HepG2 (cell line): ENCODE data around the gene WDR45B. TPM values are rescaled to one million over a fixed set of nuclear protein-coding genes. Genes with fewer than 3 reads are reported as not detected.

ENCODE experiments used
- AGO2 ChIP-seq: fragments of 200-400 bp; formaldehyde crosslinking; optimal IDR thresholded peaks from 2 replicates; pipeline ENCODE3; 2017; ENCODE audit warnings: mild to moderate bottlenecking, low read depth, low read length, moderate library complexity
- FOXO4 ChIP-seq: sonication (generic); formaldehyde crosslinking; conservative IDR thresholded peaks from 2 replicates; pipeline ENCODE4 v1.8.1; 2023; ENCODE audit warnings: missing genetic modification reagents
- PCBP1 ChIP-seq: fragments of 200-400 bp; formaldehyde crosslinking; IDR thresholded peaks from 2 replicates; pipeline ENCODE4 v1.6.1; 2017; ENCODE audit warnings: mild to moderate bottlenecking, low read depth, low read length, borderline replicate concordance
- POLR2A ChIP-seq, 2 experiments: IDR thresholded peaks; 2 replicates each; pipeline ENCODE4 v1.6.1; 2011; ENCODE audit warnings: low read depth in 2 of 2, low read length in 2 of 2, mild to moderate bottlenecking in 1 of 2, moderate library complexity in 1 of 2; ENCODE audit not compliant: insufficient read depth in 1 of 2
- PRDM10 ChIP-seq: sonication (generic); formaldehyde crosslinking; IDR thresholded peaks from 2 replicates; pipeline ENCODE4 v1.4.0; 2020; ENCODE audit warnings: low read depth, missing genetic modification reagents
- REXO4 ChIP-seq: sonication (generic); formaldehyde crosslinking; IDR thresholded peaks from 2 replicates; pipeline ENCODE4 v1.8.0; 2022; ENCODE audit warnings: missing genetic modification reagents, mild to moderate bottlenecking, borderline replicate concordance
- SKIL ChIP-seq: sonication (generic); formaldehyde crosslinking; IDR thresholded peaks from 2 replicates; pipeline ENCODE4 v1.8.0; 2022; ENCODE audit warnings: missing genetic modification reagents, mild to moderate bottlenecking, moderate library complexity, borderline replicate concordance
- ZBTB38 ChIP-seq: sonication (generic); formaldehyde crosslinking; IDR thresholded peaks from 2 replicates; pipeline ENCODE4 v1.5.1; 2020; ENCODE audit warnings: mild to moderate bottlenecking, missing genetic modification reagents
- ZNF280B ChIP-seq: sonication (generic); formaldehyde crosslinking; IDR thresholded peaks from 2 replicates; pipeline ENCODE4 v1.5.0; 2020; ENCODE audit warnings: missing genetic modification reagents, mild to moderate bottlenecking, borderline replicate concordance
- ZNF687 ChIP-seq: sonication (generic); formaldehyde crosslinking; IDR thresholded peaks from 2 replicates; pipeline ENCODE4 v1.5.1; 2020; ENCODE audit warnings: mild to moderate bottlenecking, missing genetic modification reagents, moderate library complexity
- ZNF761 ChIP-seq: sonication (generic); formaldehyde crosslinking; conservative IDR thresholded peaks from 2 replicates; pipeline ENCODE4 v1.4.0; 2020; ENCODE audit warnings: mild to moderate bottlenecking, missing genetic modification reagents
- polyA plus RNA-seq, 8 experiments: library from polyadenylated mRNA; depleted of rRNA in 3 of 8; stranded (reverse) in 7 of 8; unstranded in 1 of 8; fragments of >200 nt; fragmentation: Illumina TruSeq in 4 of 8; extraction: Trizol in 4 of 8; gene quantifications; 2 replicates each; pipeline versions ENCODE4 v1.2.1 to v1.2.3, GENCODE V29; 2011 to 2016; ENCODE audit warnings: low read depth in 4 of 8, missing spikeins in 1 of 8, mixed read lengths in 1 of 8; ENCODE audit not compliant: insufficient read depth in 1 of 8
- total RNA-seq, 5 experiments: library from RNA; depleted of rRNA; stranded (reverse); fragments of >200 nt; fragmentation: Illumina TruSeq; extraction: Trizol; gene quantifications; 2 replicates each; pipeline ENCODE4 v1.2.3, GENCODE V29; 2016; ENCODE audit warnings: low read depth in 1 of 5
- TF ChIP-seq, protein P1 (sequence below): sonication (generic); formaldehyde crosslinking; IDR thresholded peaks from 2 replicates; pipeline ENCODE4 v1.4.0; 2020; ENCODE audit warnings: missing genetic modification reagents

The WDR45B gene
- total and polyA plus RNA-seq, 2 of the 13 experiments (the other 11 are each of a cell fraction or from before 2014, with no cell fraction given) = 86.2 to 155 TPM

- peak; percentile 52 for TF ChIP-seq ZNF687 (CRISPR knock-in tag)
- TF ChIP-seq AGO2 = peak; percentile 62
- peak; percentile 74; the same call in 1 of the 2 replicates for TF ChIP-seq ZBTB38 (CRISPR knock-in tag)
- TF ChIP-seq, protein P1, sequence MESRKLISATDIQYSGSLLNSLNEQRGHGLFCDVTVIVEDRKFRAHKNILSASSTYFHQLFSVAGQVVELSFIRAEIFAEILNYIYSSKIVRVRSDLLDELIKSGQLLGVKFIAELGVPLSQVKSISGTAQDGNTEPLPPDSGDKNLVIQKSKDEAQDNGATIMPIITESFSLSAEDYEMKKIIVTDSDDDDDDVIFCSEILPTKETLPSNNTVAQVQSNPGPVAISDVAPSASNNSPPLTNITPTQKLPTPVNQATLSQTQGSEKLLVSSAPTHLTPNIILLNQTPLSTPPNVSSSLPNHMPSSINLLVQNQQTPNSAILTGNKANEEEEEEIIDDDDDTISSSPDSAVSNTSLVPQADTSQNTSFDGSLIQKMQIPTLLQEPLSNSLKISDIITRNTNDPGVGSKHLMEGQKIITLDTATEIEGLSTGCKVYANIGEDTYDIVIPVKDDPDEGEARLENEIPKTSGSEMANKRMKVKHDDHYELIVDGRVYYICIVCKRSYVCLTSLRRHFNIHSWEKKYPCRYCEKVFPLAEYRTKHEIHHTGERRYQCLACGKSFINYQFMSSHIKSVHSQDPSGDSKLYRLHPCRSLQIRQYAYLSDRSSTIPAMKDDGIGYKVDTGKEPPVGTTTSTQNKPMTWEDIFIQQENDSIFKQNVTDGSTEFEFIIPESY (CRISPR knock-in tag) = peak; percentile 82
- TF ChIP-seq PCBP1 = peak; percentile 16; the same call in 1 of the 2 replicates
- TF ChIP-seq PRDM10 (CRISPR knock-in tag) = 0 out of 2 replicates have a peak, but pooled peaks have one; percentile 11
- TF ChIP-seq POLR2A (IDR thresholded peaks at IDR 0.05; ENCODE audit: insufficient read depth in 1 of 2, low read depth in 2 of 2, low read length in 2 of 2) = peak in 1 of 2 experiments; percentile 36; a peak in 1 of 4 replicates
- no peak for TF ChIP-seq FOXO4
- 0 out of 2 replicates have a peak, but pooled peaks have one; percentile 45 for TF ChIP-seq ZNF761 (CRISPR knock-in tag)
- TF ChIP-seq SKIL (CRISPR knock-in tag) = no peak
- TF ChIP-seq REXO4 (CRISPR knock-in tag) = 0 out of 2 replicates have a peak, but pooled peaks have one; percentile 20
- TF ChIP-seq ZNF280B (CRISPR knock-in tag) = peak; percentile 49; the same call in 1 of the 2 replicates
Observed at GRCh38 chr17:82593590-82594087, 54.6 kb downstream of the WDR45B start (continued).
